ENCODE results near the gene PTH2.

Gene PTH2

DNA sequence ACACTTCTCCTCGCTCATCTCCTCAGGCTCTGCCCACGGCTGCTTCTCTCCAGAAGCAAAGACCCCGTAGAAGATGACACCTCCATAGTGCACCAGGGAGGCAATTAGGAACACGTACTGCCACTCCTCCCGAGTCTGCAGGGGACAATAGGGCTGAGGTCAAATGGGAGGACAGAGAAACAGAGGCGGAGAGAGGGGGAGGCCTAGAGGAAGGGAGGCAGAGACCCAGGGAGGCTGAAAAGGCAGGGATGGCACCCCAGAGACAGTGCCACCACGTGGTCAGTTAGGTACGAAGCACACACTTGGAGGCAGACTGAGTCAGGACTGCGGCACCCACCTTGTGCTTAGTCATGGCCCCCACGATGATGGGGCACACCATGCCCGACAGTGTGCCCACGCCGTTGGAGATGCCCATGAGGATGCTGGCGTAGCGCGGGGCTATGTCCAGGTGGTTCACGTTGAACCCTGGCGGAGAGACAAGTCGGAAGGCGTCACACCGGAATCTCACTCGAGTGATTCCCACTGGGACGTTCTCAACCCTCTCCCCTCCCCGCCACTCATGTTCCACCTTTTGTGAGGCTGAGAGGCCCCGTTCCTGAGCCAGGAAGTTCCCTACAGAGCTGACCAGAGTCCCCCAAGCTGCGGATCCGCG lies 7.6 kb upstream of the PTH2 start:
- no peak for DNase-seq

DNA sequence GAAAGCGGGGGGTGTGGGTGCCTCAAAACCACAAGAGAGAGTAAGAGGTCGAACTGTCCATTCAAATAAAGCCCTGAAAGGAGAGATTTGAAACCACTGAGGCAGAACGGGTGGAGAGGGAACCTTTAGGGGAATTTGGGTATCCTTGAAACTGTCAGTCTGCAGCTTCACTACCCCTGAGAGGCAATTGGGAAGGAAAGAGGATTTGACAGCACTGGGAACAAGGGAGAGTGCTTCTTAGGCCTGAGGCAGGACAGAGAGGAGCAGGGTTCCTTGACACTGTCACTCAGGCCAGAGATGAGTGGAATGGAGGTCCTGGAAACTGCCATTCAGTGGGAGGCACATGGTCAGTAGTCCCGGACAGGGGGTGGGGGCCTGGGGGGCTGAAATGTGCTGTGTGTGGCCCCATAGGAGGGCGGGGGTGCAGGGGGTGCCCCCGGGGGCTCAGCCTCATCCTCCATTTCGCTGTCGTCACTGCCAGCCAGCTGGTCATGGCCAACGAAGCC lies 7.0 kb upstream of the PTH2 start:
- no peak for DNase-seq

DNA sequence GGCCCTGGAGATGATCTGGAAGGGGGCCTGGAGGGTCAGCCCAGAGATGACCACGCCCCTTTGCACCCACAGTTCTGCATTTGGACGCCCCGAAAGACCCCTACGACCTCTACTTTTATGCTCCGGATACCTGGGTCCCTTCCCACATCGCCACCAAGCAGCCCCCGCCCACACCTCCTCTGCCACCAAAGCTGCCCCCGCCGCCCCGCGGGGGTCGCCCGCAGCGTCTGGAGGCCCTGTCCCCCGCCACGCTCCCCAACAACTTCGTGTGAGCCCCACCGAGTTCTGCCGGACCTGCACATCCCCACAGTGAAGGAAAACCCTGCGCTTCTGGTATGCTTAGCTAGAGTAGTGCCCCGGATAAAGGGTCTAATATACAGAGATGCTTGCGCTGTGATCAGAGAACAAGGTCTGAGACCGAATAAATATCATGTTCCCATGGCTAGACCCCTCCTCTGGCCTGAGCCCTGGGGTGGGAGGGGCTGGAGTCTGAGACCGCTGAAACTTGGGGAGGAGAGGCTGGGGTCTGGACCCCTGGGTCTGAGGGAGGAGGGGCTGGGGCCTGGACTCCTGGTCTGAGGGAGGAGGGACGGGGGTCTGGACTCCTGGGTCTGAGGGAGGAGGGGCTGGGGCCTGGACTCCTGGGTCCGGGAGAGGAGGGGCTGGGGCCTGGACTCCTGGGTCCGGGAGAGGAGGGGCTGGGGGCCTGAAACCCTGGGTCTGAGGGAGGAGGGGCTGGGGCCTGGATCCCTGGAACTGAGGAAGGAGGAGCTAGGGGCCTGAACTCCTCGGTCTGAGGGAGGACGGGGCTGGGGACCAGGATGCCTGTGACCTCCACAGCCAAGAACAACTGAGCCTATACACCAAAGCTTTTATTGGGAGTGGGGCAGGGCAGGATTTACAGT lies 5.6 kb upstream of the PTH2 start:
- no peak for DNase-seq

DNA sequence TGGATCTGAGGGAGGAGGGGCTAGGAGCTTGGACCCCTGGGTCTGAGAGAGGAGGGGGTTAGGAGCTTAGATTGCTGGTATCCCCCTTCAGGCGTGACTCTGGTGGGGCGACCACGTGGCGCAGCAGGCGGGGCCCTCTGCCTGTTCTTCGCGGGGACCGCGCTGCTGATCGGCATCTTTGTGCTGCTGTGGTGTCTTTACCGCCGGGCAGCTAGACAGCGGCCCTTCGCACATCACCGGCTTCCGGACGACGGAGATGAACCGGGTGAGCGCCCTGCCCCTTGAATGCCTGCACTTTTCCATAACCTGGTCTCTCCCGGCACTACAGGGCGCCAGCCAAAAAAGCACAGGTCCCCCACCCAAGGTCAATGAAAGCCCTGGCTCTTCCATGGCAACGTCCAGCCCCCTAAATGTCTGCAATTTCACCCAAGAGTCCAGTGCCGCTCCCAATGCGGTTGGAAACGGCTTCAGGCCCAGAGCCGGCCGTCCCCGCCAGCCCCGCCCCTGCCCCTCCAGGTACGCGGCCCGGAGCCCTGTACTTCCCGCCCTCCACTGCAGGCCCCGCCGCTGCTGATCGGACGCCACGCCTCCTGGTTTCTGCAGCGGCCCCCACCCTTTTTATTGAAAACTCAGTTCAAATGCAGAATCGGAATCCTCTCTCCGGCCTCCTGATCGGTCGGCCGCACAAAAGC lies 4.8 kb upstream of the PTH2 start:
- DNase-seq: peak; percentile 34

DNA sequence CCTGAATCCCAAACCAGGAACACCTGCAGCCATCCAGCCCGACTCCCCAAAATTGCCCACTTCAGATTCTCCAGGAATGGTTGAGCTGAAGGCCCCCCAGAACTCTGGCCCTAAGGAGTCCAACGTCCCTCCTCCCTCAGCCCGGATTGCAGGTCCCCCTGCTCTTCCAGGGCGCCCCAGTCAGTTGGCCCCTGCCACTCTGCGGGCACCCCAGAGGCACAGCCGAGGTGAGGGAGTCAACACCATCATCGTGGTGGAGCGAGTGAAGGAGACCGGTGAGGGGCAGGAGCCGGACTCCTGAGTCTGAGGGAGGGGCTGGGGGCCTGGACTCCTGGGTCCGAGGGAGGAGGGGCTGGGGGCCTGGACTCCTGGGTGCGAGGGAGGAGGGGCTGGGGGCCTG lies 4.1 kb upstream of the PTH2 start:
- DNase-seq: no peak

DNA sequence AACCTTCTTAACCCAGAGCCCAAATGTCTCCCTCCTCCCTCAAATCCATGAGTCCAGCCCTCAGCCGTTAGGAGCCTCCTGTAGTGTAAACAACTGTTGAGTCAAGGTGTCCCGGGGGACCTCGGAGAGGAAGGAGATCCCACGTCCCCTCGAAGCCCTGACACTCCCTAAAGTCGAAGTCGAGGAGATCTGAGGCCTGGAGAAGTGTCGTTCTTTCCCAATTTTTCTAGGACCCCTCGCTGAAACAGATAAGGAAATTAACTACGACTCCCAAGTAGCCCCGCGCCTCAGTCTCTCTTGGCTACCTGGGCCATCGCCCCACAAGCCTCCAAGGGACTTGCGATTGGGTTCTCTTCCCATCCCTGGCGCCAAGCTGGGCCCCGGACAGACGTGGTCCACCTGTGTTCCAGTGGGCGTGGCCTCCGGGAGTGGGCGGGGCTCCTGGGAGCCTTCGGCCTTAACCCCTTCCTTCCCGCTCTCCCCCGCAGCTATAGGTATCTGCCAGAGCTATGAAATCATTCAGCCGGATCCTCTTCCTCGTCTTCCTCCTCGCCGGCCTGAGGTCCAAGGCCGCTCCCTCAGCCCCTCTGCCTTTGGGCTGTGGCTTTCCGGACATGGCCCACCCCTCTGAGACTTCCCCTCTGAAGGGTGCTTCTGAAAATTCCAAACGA lies 2.8 kb upstream of the PTH2 start:
- DNase-seq: peak; percentile 75

DNA sequence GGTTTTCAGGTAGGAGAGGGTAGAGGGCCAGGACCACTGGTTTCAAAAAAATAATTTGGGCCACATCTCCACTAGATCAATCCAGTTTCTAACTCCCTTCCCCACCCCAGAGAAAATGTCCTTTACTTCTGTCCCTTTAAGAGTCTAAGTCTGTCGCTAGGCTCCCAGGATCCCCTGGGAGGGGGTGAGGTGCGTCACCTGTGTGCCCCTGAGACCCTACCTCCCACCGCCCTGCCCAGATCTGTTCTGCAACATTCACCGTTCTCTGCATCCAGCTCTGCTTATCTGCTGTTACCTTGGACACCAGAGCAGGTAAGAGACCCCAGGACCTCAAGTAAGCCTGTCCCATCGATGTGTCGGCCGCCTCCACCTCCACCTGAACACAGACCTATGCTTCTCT lies 1.9 kb upstream of the PTH2 start, which contains the start of gene GFY:
Gene GFY, plus strand, starts transcription at position 211 of the 400 bp plus-strand sequence. CDS start 1,043 bp downstream, outside the sequence.
- peak; percentile 18 for DNase-seq

DNA sequence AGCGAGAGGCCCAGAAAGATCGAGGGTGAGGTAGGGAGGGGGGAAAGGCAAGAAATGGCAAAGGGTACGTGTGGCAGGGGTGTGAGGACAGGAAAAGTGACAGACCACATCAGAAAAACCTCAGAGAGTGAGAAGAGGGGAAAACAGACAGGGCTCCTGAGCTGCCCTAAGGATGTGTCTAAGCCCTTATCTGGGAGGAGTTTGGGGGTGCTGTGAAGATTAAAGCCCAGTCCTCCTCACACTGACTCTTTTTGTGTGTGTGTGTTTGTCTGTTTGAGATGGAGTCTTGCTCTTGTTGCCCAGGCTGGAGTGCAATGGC lies 703 bp upstream of the PTH2 start:
- no peak for DNase-seq

DNA sequence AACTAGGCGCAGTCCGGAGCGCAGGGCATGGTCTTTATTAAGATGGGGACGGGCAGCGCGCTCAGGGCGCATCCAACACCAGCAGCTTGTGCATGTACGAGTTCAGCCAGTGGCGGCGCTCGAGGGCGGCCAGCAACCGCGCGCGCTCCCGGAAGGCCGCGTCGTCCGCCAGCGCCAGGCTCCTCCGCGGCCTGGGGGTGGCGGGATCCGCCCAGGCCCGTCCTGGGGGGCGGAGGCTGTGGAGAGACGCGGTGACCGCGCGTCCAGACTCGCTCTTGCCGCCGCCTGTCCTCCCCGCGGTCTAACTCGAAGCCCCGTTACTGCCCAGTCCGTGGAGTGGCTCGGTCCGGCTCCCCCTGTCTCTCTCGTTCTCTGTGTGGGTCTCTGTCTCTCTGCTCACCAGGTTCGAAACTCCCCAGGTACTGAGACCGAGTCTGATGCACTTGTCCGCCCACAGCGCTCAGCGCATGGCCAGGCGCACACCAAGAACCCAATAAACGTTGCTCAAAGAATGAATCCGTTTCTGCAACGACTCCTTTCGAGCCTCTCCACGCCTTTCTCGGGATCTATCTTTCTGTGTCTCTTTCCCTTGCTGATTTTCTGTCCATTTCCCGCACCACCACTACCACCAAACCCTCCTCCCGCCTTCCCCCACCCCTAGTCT lies 702 bp downstream of the PTH2 start:
- peak; percentile 87 for DNase-seq

DNA sequence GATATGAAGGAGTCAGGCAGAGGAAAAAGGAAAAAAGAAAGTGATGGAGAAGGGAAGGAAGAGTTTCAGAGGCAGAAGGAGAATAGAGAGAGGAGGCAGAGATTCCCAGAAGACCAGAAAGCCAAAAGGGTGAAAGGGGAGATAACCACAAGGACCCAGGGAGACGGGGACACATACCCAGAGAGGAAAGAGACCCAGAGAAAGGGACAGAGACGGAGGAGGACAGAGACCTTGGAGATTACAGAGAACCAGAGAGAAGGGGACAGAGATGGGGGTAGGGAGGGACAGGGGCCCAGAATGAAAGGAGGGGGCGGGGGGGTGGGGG lies 1.4 kb downstream of the PTH2 start:
- peak; percentile 65 for DNase-seq

DNA sequence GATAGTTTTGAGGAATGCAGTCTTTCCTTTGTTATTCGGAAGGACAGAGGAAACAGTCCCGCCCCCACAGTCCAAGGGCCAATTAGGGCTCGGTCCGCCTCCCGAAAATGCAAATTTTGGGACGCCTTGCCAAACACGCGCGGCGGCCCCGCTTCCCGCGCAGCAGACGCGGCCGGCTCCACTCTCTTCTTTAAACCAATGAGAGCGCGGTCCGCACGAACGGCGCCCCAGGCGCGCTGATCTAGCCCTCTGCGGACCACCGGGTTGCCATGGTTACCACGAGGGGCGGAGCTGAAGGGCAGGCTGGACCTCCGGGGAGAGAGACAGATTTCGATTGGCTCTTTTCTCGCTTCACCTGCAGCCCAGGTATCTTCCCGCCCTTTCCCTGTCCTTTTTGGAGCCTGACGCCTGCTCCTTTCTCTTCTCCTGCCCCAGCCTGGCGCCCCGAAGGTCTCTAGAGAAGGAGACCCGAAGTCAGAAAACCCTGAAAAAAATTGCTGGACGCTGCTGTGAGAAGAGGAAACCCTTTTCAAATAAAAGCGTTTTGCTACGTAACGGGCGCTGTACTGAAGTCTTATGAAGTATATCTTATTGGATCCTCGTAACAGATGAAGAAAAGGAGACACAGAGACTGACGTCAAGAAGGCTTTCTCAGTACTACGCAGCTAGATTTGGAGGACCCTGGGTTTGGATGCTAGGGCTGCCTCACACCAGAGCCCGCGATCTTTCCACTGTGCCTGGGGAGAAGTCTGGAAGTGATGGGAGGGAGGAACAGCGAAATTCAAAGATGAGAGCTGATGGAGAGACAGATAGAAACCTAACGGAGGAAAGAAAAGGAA lies 2.0 kb downstream of the PTH2 start:
- peak; percentile 97 for DNase-seq

DNA sequence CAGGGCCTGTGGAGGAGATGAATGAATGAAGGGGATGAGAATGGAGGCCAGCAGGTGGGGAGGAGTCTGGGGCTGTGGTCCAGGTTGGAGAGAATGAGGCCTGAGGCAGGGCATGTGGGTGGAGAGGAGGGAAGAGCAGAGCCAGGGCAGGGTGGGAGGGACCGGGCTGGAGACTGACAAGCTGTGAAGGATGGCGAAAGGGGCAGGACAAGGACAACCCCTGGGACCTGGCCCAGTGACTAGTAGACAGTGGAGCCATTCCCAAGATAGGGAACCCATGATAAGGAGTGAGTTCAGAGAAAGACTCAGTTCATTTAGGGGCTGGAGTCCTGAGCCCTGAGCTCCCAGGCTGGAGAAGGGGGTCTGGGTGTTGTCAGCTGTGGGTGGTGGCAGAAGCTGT lies 3.0 kb downstream of the PTH2 start:
- DNase-seq: no peak

DNA sequence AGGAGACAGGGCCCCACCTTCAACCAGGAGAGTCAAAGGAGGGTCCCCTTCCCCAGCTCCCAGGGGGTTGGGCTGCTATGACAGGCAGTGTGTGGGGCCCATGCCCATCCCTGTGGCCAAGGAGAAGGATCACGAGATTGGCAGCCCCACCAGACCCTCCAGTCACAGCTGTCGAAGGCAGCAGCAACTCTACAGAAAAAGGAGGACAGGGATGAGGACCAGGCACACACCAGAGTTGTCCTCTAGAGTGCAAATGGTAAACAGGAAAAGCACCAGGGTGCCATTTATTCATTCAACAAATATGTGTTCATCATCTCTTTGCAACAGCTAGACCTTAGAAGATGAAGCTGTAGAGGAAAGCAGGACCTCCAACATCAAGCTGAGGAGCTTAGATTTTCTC lies 4.1 kb downstream of the PTH2 start:
- no peak for DNase-seq

DNA sequence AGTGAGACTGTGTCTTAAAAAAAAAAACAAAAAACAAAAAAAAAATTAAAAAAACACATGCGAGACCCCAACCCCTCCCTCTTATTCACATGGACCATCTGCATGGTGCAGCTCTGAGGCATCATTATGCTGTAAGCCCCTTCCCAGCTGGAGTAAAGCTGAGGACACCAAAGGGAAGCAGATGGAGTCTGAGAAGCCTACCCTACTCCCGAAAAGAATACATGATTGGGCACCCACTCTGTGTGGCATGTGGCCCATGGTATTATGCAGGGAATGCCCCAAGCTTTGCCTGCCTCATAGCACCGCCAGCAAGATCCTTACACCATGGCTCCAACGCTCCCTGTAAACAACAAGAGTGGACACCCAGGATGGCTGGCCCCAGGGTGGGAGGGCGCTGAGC lies 4.7 kb downstream of the PTH2 start:
- no peak for DNase-seq

DNA sequence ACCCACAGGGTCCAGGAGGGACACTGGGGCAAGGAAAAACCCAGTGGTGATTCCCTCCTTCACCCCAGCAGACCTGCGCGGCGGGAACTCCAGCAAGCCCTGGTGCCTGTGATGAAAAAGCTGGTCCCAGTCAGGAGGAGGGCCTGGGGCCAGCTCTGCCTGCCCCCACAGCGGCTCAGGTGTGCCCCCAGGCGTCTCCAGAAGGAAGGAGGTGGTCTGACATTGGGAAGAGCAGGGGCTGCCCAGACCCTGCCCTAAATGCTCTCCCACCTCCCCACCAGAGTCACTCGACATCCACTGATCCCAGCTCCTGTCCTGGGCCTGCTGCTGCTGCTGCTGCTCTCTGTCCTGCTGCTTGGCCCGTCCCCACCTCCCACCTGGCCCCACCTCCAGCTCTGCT lies 6.2 kb downstream of the PTH2 start:
- DNase-seq: no peak

DNA sequence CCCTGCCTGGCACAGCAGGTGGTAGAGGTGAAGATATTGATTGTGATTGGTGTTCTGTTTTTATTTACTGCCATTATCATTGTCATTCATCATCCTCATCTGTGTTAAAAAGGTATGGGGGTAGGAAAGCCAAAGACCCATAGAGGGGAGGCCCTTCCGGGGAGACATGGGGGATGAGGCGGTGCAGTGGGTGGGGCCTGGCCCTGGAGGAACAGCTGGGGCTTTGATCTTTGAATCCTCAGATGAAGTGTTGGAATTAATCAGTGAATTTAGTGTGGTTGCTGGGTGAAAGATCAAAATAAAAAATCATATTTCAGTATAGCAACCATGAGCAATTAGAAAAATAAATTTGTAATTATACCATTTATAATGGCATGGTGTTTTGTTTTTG lies 7.4 kb downstream of the PTH2 start:
- DNase-seq: no peak

DNA sequence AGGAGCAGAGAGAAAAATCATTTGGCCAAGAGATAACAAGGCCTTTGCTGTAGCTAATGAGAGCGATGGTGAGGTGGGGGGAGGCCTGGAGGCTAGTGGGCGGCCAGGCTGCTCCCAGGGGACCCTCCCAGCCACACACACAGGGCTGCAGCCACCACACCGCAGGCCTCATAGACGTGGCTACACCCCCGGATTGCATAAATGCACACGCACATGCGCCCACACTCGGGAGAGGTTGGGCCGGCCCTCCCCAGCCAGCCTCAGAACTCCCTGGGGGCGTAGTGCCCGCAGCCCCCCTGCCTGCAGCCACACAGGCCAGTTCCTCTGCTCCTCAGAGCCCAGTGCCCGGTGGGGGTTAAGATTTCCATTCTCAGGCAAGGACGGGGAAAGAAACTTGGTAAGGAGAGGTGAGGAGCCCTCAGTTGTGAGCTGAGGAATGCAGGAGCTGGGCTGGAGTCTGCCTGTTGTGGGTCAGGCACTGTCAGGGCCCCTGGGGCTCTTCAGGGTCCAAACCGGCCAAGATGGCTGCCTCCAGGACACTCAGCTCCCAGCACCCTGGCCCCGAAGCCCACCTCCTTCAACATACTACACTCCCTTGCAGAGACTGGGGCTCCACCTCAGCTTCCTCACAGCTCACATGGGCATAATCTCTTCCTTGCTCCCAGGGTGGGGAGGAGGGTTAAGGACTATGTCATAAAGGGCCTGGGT lies 8.0 kb downstream of the PTH2 start:
- no peak for DNase-seq

DNA sequence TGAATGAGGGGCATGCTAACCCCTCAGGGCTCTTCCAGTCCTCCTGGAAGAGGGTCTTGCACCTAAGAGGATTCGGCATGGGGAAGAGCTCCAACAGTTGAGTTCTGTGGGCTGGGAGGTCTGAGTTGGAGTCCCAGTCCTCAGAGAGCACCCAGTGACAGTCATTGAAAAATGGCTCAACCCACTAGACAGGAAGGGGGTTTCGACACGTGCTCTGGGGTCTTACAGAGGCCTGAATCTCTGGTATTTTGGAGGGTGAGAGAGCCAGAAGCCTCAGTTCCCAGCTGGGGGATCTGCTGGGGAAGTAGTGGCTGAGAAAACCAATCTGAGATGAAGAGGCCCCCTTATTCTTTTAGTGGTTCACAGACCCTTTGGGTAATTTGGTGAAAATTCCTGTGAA lies 9.0 kb downstream of the PTH2 start:
- DNase-seq: no peak

DNA sequence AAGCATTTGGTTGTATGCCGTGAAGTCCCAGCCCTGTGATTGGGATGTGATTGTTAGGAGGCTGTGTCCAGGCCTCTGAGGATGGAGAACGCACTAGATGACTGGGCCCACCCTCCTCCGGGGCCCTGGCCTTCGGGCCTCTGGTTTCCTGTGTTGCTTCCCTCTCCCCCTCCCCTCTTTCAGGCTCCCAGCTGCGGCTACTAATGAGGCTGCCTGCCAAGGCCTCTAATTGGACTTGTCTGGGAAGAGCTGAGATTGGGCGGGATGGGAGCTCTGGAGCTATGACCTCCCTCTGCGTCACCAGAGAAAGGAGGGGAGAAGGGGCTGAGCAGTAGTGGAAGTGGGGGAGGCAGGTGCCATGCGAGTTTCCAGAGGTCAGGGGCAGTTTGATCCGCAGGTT lies 9.9 kb downstream of the PTH2 start:
- no peak for DNase-seq

DNA sequence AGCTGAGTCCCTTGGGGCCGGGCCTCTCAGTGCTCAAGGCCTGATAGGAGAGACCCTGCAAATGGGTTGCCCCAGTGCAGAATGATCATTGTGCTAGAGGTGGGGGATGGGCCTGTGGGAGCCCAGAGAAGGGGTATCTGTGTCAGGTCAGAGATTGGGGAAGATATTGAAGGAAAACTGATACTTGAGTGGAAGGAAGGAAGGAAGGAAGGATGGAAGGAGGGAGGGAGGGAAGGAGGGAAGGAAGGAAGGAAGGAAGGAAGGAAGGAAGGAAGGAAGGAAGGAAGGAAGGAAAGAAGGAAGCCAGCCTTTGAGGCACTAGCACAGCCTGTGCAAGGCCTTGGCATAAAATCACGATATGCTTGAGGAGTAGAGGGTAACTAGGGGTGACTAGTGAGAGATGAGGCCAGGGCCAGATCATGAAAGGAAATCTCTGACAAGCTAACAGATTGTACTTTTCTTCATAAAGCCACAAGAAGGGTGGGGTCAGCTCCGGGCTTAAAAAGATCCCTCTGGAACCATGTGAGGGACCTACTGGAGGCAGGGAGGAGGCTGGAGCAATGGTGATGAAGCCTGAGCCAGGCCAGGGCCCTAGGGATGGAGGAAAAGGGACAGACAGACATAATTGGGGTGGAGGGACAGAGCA lies 11.4 kb downstream of the PTH2 start:
- DNase-seq: no peak
